HG03103 (cell line): ENCODE results near the gene DCAKD.
A peak's percentile ranks its signal among the peaks of the same experiment; 100 is the strongest.

Experiments used
- ATAC-seq: cut with Tn5 transposase; IDR thresholded peaks from one replicate; pipeline ENCODE4 v1.9.1; 2021; ENCODE audit warnings: low read depth; ENCODE audit not compliant: unreplicated experiment

Gene DCAKD

GRCh38 chr17:45051060-45051719 is at the start of gene DCAKD:
TSS of gene DCAKD (minus strand) at chr17:45051632. CDS start at chr17:45034885, 16,747 bp downstream.
- ATAC-seq: peak; percentile 86

- no peak for ATAC-seq
Measured at GRCh38 chr17:45098869-45099616, 47.6 kb upstream of the DCAKD start.

GRCh38 chr17:45098081-45098868 is 46.8 kb upstream of the DCAKD start:
- no peak for ATAC-seq

GRCh38 chr17:45096926-45097325 is 45.5 kb upstream of the DCAKD start:
- no peak for ATAC-seq

- no peak for ATAC-seq
Measured at GRCh38 chr17:45096141-45096540, 44.7 kb upstream of the DCAKD start.

GRCh38 chr17:45093444-45094110 is 42.1 kb upstream of the DCAKD start:
- no peak for ATAC-seq

- no peak for ATAC-seq
Measured at GRCh38 chr17:45092911-45093430, 41.5 kb upstream of the DCAKD start.

GRCh38 chr17:45091778-45092425 is 40.5 kb upstream of the DCAKD start:
- no peak for ATAC-seq

GRCh38 chr17:45090711-45091110 is 39.3 kb upstream of the DCAKD start:
- no peak for ATAC-seq

- no peak for ATAC-seq
Measured at GRCh38 chr17:45088741-45089140, 37.3 kb upstream of the DCAKD start.

- no peak for ATAC-seq
Measured at GRCh38 chr17:45087978-45088377, 36.5 kb upstream of the DCAKD start.

GRCh38 chr17:45087504-45087975 is 36.1 kb upstream of the DCAKD start:
- ATAC-seq: no peak

GRCh38 chr17:45086865-45087503 is 35.6 kb upstream of the DCAKD start:
- no peak for ATAC-seq

GRCh38 chr17:45086391-45086790 is 35.0 kb upstream of the DCAKD start:
- ATAC-seq: no peak

GRCh38 chr17:45081047-45081703 is 29.7 kb upstream of the DCAKD start:
- ATAC-seq: no peak

- no peak for ATAC-seq
Measured at GRCh38 chr17:45077643-45078042, 26.2 kb upstream of the DCAKD start.

GRCh38 chr17:45073414-45074070 is 22.1 kb upstream of the DCAKD start:
- no peak for ATAC-seq

GRCh38 chr17:45070809-45071208 is 19.4 kb upstream of the DCAKD start:
- no peak for ATAC-seq
